Hepatocyte (in vitro differentiated cells): ENCODE results near the gene EXOC6.

Source experiments
- EZH2 ChIP-seq: fragments of 200-600 bp; sonication (generic); IDR thresholded peaks from 2 replicates; pipeline ENCODE4 v1.6.1; 2016; ENCODE audit warnings: antibody characterized with exemption, mild to moderate bottlenecking, borderline replicate concordance
- EZH2phosphoT487 ChIP-seq: fragments of 200-600 bp; sonication (generic); IDR thresholded peaks from one replicate; pipeline ENCODE4 v1.6.1; 2018; ENCODE audit warnings: antibody characterized with exemption, mild to moderate bottlenecking, low read depth, moderate library complexity; ENCODE audit not compliant: unreplicated experiment, severe bottlenecking
- TF ChIP-seq, protein P1 (sequence below): fragments of 200-600 bp; sonication (generic); IDR thresholded peaks from 2 replicates; pipeline ENCODE4 v1.5.1; 2016; ENCODE audit warnings: antibody characterized with exemption, mild to moderate bottlenecking; ENCODE audit not compliant: poor library complexity

DNA sequence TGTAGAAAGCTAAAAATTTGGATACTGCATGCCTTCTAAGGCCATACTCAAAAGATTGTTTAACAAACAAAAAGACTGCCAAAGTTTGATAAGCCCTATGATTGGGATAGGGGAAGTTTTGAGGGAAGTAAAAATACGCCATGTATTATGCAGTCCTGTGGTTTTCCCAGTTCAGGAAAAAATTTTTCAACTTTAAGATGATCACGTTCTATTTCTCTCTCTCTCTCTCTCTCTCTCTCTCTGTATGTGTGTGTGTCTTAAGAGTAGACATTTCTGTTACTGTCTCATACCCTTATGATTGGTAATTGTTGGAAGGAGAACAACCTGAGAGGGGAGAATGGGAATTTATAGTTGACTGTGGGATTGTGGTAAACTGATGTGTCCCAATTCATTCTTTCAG, 143.2 kb downstream of the EXOC6 start:
- TF ChIP-seq, protein P1, sequence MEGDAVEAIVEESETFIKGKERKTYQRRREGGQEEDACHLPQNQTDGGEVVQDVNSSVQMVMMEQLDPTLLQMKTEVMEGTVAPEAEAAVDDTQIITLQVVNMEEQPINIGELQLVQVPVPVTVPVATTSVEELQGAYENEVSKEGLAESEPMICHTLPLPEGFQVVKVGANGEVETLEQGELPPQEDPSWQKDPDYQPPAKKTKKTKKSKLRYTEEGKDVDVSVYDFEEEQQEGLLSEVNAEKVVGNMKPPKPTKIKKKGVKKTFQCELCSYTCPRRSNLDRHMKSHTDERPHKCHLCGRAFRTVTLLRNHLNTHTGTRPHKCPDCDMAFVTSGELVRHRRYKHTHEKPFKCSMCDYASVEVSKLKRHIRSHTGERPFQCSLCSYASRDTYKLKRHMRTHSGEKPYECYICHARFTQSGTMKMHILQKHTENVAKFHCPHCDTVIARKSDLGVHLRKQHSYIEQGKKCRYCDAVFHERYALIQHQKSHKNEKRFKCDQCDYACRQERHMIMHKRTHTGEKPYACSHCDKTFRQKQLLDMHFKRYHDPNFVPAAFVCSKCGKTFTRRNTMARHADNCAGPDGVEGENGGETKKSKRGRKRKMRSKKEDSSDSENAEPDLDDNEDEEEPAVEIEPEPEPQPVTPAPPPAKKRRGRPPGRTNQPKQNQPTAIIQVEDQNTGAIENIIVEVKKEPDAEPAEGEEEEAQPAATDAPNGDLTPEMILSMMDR: no peak
- TF ChIP-seq EZH2 (no peak), EZH2phosphoT487 (no peak)
